Muscle of leg (tissue), 11 donors: ENCODE data around the gene NSUN7. TPM values are rescaled to one million over a fixed set of nuclear protein-coding genes. Genes with fewer than 3 reads are reported as not detected.

Experiments used
- DNase-seq: peaks from one replicate; pipeline ENCODE4 v3.0.0; 2013
- H3K27ac ChIP-seq: one replicate; pipeline ENCODE4 v1.5.1; 2013; ENCODE audit warnings: mild to moderate bottlenecking, low read length, control low read depth
- H3K27me3 ChIP-seq: one replicate; pipeline ENCODE4 v1.6.1; 2013; ENCODE audit warnings: low read length; ENCODE audit not compliant: control insufficient read depth, insufficient read depth
- H3K36me3 ChIP-seq: one replicate; pipeline ENCODE4 v1.6.1; 2013; ENCODE audit warnings: low read length; ENCODE audit not compliant: control insufficient read depth, insufficient read depth
- H3K4me1 ChIP-seq: one replicate; pipeline ENCODE4 v1.6.1; 2013; ENCODE audit warnings: low read length; ENCODE audit not compliant: control insufficient read depth, insufficient read depth
- H3K4me3 ChIP-seq: one replicate; pipeline ENCODE4 v1.5.1; 2013; ENCODE audit warnings: low read length, control low read depth
- H3K9me3 ChIP-seq: replicated peaks from 2 replicates; pipeline ENCODE4 v1.6.1; 2013; ENCODE audit warnings: low read depth, low read length; ENCODE audit not compliant: control insufficient read depth
- WGBS: methylation state at CpG from one replicate; pipeline ENCODE4 v1.1.5; 2013; ENCODE audit warnings: missing lambda C conversion rate; ENCODE audit not compliant: insufficient coverage; 5-methylcytosine and 5-hydroxymethylcytosine counted together
- polyA plus RNA-seq, 8 donors: library from polyadenylated mRNA; unstranded; fragments of 120-200 nt; gene quantifications; one replicate each; pipeline versions ENCODE4 v1.2.1 to v1.2.3, GENCODE V29; 2013; ENCODE audit warnings: inconsistent platforms in 1 of 8, low replicate concordance in 1 of 8; ENCODE audit not compliant: insufficient read length in 8 of 8, insufficient read depth in 1 of 8
- total RNA-seq: library from RNA; stranded (reverse); fragments of 120-200 nt; gene quantifications from one replicate; pipeline ENCODE4 v1.2.4, GENCODE V29; 2013

NSUN7 gene
- total and polyA plus RNA-seq, 9 donors, result 0.25 to 2.0 (median 0.84) TPM

DNA sequence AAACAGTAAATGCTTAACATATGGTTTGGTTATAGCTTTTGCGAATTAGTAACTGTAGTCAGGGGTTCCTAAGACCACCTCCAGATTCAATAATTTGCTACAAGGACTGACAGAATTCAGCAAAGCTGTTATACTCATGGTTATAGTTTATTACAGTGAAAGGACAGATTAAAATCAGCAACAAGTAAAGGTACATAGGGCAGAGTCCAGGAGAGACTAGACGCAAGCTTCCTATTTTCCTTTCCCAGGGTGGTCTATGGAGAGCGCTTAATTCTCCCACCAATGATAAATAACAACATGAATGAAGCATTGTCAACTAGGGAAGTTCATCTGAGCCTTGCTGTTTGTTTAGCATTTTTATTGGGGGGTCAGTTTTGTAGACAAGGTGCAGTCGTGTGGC is 5.9 kb downstream of the NSUN7 start:
- Histone ChIP-seq H3K27me3 (peaks cover 3% of the 10 kb centered on the region), H3K4me1 (no peaks in the 10 kb centered on the region), H3K36me3 (no peaks in the 10 kb centered on the region), H3K27ac (no peak overlapping the region), H3K9me3 (no peaks in the 10 kb centered on the region), H3K4me3 (no peak overlapping the region)
- whole genome bisulfite sequencing, result no CpG with 5 or more reads among the region's 4 CpGs
- no peak for DNase-seq

DNA sequence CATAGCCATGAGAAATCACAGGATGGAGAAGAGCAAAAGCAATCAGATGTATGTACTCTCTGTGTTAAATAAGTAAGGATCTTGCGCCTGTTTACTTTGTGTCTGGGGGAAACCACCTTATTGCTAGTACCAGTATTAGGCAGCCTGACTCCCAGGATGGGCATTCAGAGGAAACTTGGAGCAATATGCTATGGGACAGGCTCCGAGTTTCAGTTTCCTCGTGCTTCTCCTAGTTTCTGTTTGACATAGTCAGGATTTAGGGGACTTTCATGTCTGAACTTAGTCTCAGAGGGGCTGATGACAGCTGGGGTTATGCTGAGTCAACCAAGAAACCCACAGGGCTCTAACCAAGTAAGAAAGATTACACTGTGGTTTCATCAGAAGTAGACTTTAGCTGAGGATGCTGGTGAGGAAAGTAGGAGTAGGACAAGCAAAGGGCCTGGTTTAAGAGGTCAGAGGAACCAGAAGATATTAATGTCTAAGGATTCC is 13.5 kb downstream of the NSUN7 start:
- Histone ChIP-seq H3K36me3 (no peaks in the 10 kb centered on the region), H3K27me3 (no peaks in the 10 kb centered on the region), H3K4me3 (no peak overlapping the region), H3K4me1 (no peaks in the 10 kb centered on the region), H3K9me3 (no peaks in the 10 kb centered on the region), H3K27ac (no peak overlapping the region)
- DNase-seq, result no peak
- WGBS, result 70% methylated on average over 3 of the region's 3 CpGs

DNA sequence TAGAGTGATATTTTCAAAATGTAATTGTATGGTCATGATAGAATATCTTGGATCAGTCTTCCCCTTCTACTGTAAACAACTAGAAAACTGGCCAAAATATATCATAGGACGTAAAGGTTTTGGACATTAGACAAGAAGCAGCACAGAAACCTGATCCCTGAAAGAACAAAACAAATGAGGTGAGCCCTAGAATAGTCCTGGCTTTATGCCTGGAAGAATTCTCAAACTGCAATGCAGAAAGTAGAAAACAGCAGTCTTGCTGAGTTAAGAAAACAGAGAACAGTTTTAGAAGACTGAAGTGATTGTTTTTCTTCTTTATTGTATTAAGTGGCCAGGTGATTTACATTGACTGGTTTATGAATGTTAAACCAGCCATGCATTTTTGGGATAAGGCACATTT is 19.5 kb downstream of the NSUN7 start:
- Histone ChIP-seq H3K27me3 (no peaks in the 10 kb centered on the region), H3K4me3 (no peak overlapping the region), H3K9me3 (no peaks in the 10 kb centered on the region), H3K4me1 (no peaks in the 10 kb centered on the region), H3K36me3 (no peaks in the 10 kb centered on the region), H3K27ac (no peak overlapping the region)
- no CpG with 5 or more reads among the region's 1 CpG for WGBS
- peak; percentile 27 for DNase-seq

DNA sequence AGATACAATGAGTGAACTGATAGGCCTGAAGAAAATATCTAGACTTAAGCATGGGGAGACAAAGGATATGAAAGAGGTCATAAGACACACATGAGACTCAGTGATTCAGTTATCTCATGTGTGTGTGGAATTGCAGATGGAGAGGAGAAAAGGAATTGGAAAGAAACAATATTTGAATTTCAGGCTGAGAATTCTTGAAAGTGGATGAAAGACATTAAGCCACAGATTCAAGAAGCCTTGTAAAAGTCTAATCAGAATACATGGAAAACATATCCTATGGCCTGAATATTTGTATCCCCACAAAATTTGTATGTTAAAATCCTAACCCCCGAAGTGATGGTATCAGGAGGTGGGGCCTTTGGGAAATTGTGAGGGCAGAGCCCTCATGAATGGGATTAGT is 28.3 kb downstream of the NSUN7 start:
- no CpG with 5 or more reads among the region's 1 CpG for WGBS
- H3K36me3 ChIP-seq, result no peaks in the 10 kb centered on the region

DNA sequence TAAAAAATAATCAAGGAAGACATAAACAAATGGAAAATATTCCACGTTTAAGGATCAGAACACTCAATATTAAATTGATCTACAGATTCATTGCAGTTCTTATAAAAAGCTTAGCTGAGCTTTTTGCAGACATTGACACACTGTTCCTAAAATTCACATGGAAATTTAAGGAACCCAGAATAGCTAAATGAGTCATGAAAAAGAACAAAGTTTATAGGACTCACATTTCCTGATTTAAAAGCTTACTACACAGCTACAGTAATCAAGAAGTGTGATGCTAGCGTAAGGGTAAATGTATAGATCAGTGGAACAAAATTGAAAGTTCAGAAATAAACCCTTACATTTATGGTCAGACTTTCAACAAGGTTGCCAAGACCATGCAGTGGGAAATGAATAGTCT is 33.1 kb downstream of the NSUN7 start:
- H3K4me1 ChIP-seq, result no peaks in the 10 kb centered on the region

More for the DNA sequence above, 28.3 kb downstream of the NSUN7 start:
- Histone ChIP-seq H3K4me1 (no peaks in the 10 kb centered on the region), H3K4me3 (no peak overlapping the region), H3K9me3 (peaks cover 3% of the 10 kb centered on the region), H3K27me3 (no peaks in the 10 kb centered on the region), H3K27ac (no peak overlapping the region)
- no peak for DNase-seq

DNA sequence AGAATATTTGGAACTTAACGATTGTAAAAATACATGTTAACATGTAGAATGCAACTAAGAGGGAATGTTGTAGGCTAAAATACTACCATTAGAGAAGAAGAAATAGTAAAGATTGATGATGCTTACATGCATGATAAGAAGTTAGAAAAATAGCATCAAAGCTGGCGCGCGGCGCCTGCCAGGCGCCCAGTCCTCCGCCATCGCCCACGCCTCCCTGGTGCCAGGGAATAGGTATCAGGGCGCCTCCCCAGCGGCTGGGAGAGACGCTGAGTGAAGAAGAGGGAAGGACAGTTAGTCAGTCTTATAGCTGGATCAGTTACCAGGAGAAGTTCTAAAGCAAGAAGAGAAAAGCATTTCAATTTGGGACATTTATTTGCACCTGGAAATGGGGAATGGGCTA is 36.0 kb downstream of the NSUN7 start:
- no peak for DNase-seq
- Histone ChIP-seq H3K27ac (no peak overlapping the region), H3K4me3 (no peak overlapping the region), H3K9me3 (no peaks in the 10 kb centered on the region), H3K4me1 (no peaks in the 10 kb centered on the region), H3K27me3 (no peaks in the 10 kb centered on the region), H3K36me3 (no peaks in the 10 kb centered on the region)
- WGBS, result over 99% methylated on average over 11 of the region's 12 CpGs

More for the DNA sequence above, 33.1 kb downstream of the NSUN7 start:
- H3K4me3 ChIP-seq, result no peak overlapping the region
- DNase-seq, result no peak
- peaks cover 3% of the 10 kb centered on the region for H3K9me3 ChIP-seq
- no peak overlapping the region for H3K27ac ChIP-seq
- no CpG with 5 or more reads among the region's 2 CpGs for WGBS
- no peaks in the 10 kb centered on the region for H3K36me3 ChIP-seq
- no peaks in the 10 kb centered on the region for H3K27me3 ChIP-seq

DNA sequence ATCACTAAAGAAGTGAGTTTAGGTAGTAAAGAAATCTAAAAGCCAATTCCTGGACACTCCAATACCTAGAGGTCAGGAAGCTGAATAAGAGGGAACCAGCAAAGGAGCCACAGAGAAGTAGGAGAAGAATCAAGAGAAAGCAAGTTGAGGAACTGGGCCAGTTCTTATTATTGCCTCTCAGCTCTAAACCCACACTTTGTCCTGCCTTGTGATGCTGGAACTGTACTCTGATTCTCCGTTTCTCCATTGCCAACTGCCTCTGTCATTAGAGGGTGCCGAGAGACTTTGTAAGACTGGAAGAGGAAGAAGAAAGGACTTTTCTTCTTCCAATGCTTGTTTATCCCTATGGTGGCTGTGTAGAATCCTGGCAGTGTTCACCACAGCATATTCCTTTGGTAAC is 38.6 kb downstream of the NSUN7 start:
- Histone ChIP-seq H3K27me3 (no peaks in the 10 kb centered on the region), H3K9me3 (no peaks in the 10 kb centered on the region), H3K36me3 (no peaks in the 10 kb centered on the region), H3K27ac (no peak overlapping the region), H3K4me3 (no peak overlapping the region), H3K4me1 (no peaks in the 10 kb centered on the region)
- WGBS, result no CpG with 5 or more reads among the region's 2 CpGs
- DNase-seq, result no peak

DNA sequence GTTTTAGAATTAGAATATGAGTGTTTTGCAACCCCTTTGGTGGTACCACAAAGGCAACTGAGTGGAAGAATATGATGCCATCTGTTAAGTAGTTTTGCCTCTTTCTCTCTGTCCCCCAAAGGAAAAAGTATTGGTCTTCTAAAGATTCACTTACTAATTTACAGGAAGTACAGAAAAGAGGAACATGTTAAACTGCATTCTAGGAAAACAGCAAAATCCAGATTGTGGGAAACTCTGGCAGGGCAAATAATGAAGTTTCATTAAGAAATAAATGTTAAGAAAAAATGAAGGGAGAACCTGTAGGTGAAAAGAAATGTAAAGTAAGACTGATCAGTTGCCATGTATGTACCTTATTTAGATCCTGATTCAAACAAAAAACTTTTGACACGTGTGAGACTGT is 39.3 kb downstream of the NSUN7 start:
- Histone ChIP-seq H3K36me3 (no peaks in the 10 kb centered on the region), H3K9me3 (no peaks in the 10 kb centered on the region), H3K4me1 (no peaks in the 10 kb centered on the region), H3K27ac (no peak overlapping the region), H3K27me3 (no peaks in the 10 kb centered on the region), H3K4me3 (no peak overlapping the region)
- WGBS, result no CpG with 5 or more reads among the region's 1 CpG
- no peak for DNase-seq

DNA sequence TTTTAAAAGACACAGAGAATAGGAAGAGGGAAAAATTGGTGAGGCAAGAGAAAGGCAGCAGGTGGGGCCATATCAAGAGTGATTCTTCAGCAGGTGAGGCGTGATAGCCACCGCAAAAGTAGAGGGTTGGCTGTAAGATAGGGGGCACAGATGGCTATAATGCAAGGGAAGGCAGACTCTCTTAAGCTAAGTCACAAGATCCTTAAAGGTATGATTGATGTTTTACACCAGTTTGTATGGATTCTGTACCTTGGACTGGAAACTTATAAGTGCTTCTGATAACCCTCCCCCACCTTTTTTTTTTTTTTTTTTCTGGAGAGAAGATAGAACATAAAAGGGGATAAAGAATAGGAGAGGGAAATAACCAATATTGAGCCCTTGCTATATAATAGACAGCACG is 40.0 kb downstream of the NSUN7 start:
- WGBS, result no CpG with 5 or more reads among the region's 3 CpGs
- no peak for DNase-seq
- Histone ChIP-seq H3K27me3 (no peaks in the 10 kb centered on the region), H3K9me3 (no peaks in the 10 kb centered on the region), H3K36me3 (no peaks in the 10 kb centered on the region), H3K27ac (no peak overlapping the region), H3K4me1 (no peaks in the 10 kb centered on the region), H3K4me3 (no peak overlapping the region)

DNA sequence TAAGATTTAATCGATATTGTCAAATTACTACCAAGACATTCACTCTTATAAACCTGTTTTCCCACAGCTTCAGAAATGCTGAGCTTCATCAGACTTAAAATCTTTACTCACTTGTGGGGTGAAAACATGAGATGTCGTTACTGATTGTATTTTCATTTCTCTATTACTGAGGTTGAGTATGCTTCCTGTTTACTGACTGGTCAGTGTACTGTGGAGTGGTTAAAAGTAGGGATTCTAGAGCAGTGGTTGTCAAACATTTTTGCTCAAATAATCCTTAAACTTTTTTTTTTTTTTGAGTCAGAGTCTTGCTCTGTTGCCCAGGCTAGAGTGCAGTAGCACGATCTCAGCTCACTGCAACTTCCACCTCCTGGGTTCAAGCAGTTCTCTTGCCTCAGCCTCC is 50.3 kb downstream of the NSUN7 start:
- no CpG with 5 or more reads among the region's 3 CpGs for WGBS
- no peak for DNase-seq
- H3K9me3 ChIP-seq, result no peaks in the 10 kb centered on the region
- no peak overlapping the region for H3K27ac ChIP-seq
- H3K4me3 ChIP-seq, result no peak overlapping the region
- H3K36me3 ChIP-seq, result no peaks in the 10 kb centered on the region
- H3K27me3 ChIP-seq, result no peaks in the 10 kb centered on the region
- no peaks in the 10 kb centered on the region for H3K4me1 ChIP-seq

DNA sequence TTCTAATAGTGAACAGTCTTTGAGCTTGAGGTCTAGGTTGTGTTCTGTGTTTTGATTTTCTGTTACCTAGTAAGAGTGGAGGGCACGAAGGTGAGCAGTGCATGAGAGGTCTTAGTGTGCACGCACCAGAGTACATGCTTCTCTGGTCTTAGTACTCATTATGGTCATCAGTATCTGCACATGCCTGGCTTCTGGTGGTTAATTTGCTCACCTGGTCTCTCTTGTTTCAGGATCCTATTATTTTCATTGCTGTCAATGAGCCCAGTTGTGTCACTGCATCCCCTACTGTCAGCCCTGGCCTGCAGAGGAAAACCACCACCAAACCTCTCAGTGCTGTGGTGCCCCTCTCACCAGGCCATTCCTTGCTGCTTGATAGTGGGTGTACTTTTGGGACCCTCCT is 54.8 kb downstream of the NSUN7 start:
- no peak for DNase-seq
- Histone ChIP-seq H3K36me3 (no peaks in the 10 kb centered on the region), H3K27ac (no peak overlapping the region), H3K9me3 (no peaks in the 10 kb centered on the region), H3K27me3 (no peaks in the 10 kb centered on the region), H3K4me1 (no peaks in the 10 kb centered on the region), H3K4me3 (no peak overlapping the region)
- 94% methylated on average over 2 of the region's 2 CpGs for WGBS
